Lung microvascular endothelial cell (primary cell): Measurements from ENCODE around the gene SLC12A7. TPM values are rescaled to one million over a fixed set of nuclear protein-coding genes. Genes with fewer than 3 reads are reported as not detected.

ENCODE experiments used
- total RNA-seq: library from RNA; depleted of rRNA; stranded (reverse); fragments of >200 nt; gene quantifications from 2 replicates; pipeline ENCODE4 v1.2.1, GENCODE V29; 2014

The SLC12A7 gene
- total RNA-seq, 1 donor from 2014 or later, result 32.5 TPM

Other genes starting within 250 kb of the SLC12A7 start
- 25.9 and 31.2 TPM in 2 replicates for gene BRD9, start 219.3 kb downstream of the SLC12A7 start, total RNA-seq
- gene TRIP13, start 219.2 kb downstream of the SLC12A7 start, total RNA-seq, result 3.0 and 13.3 TPM in 2 replicates
- gene NKD2, start 103.3 kb downstream of the SLC12A7 start, total RNA-seq, result 0.22 and 0.79 TPM in 2 replicates
- not detected in 2 replicates for gene SLC6A19, start 89.5 kb upstream of the SLC12A7 start, total RNA-seq
- gene SLC6A18, start 113.3 kb upstream of the SLC12A7 start, total RNA-seq, result not detected in 2 replicates
- gene TERT, start 183.0 kb upstream of the SLC12A7 start, total RNA-seq, result not detected in 2 replicates
- gene CLPTM1L, start 233.0 kb upstream of the SLC12A7 start, total RNA-seq, result 211 and 357 TPM in 2 replicates